PC-9 (cell line): ENCODE measurements around the gene IQSEC1. TPM values are rescaled to one million over a fixed set of nuclear protein-coding genes. Genes with fewer than 3 reads are reported as not detected.

Experiments
- BruUV-seq: library from RNA; stranded (reverse); fragments of 400-500 nt; replicated peaks from 2 replicates; lab custom pipeline; 2021; lab: Mats Ljungman, UMichigan
- CTCF ChIA-PET: fragments of 300-600 bp; sonication (Branson Sonifier 250); formaldehyde crosslinking; loops from one replicate; lab custom pipeline; 2022; ENCODE audit warnings: antibody characterized with exemption; lab: Charles Lee
- POLR2A ChIA-PET: fragments of 300-600 bp; sonication (Branson Sonifier 250); formaldehyde crosslinking; loops from one replicate; lab custom pipeline; 2022; ENCODE audit warnings: antibody characterized with exemption; ENCODE audit not compliant: unreplicated experiment; lab: Charles Lee
- DNase-seq, 2 experiments: peaks; one replicate each; pipeline versions ENCODE4 v3.0.0 to v3.0.0-alpha.2; 2015 to 2022; ENCODE audit warnings: mixed read lengths in 1 of 2
- H2AFZ ChIP-seq: fragments of 200-600 bp; sonication (generic); 2 replicates; pipeline ENCODE4 v1.8.1; 2017; ENCODE audit warnings: antibody characterized with exemption
- H3F3A ChIP-seq: fragments of 200-600 bp; sonication (generic); 2 replicates; pipeline ENCODE4 v1.8.1; 2017; ENCODE audit warnings: antibody characterized with exemption, mild to moderate bottlenecking, low read depth; ENCODE audit not compliant: insufficient read depth
- H3K27ac ChIP-seq: fragments of 200-600 bp; sonication (generic); 2 replicates; pipeline ENCODE4 v1.6.1; 2016; ENCODE audit warnings: mixed run types
- H3K27me3 ChIP-seq: fragments of 200-600 bp; sonication (generic); 2 replicates; pipeline ENCODE4 v1.6.1; 2016; ENCODE audit warnings: low read depth, mixed run types; ENCODE audit not compliant: insufficient read depth
- H3K36me3 ChIP-seq: fragments of 200-600 bp; sonication (generic); 2 replicates; pipeline ENCODE4 v1.6.1; 2016; ENCODE audit warnings: low read depth, mixed run types
- H3K4me1 ChIP-seq: fragments of 200-600 bp; sonication (generic); replicated peaks from 2 replicates; pipeline ENCODE4 v1.6.1; 2016; ENCODE audit warnings: mixed run types; ENCODE audit not compliant: insufficient read depth
- H3K4me2 ChIP-seq: fragments of 200-600 bp; sonication (generic); 2 replicates; pipeline ENCODE4 v1.6.1; 2017; ENCODE audit warnings: mixed run types
- H3K4me3 ChIP-seq: fragments of 200-600 bp; sonication (generic); 2 replicates; pipeline ENCODE4 v1.6.1; 2016; ENCODE audit warnings: mixed run types
- H3K79me2 ChIP-seq: fragments of 200-600 bp; sonication (generic); 2 replicates; pipeline ENCODE4 v1.6.1; 2017; ENCODE audit warnings: low read depth, mixed run types
- H3K9me2 ChIP-seq: fragments of 200-600 bp; sonication (generic); 2 replicates; pipeline ENCODE4 v1.8.1; 2017; ENCODE audit warnings: mild to moderate bottlenecking; ENCODE audit not compliant: insufficient read depth
- H3K9me3 ChIP-seq: fragments of 200-600 bp; sonication (generic); 2 replicates; pipeline ENCODE4 v1.8.1; 2016; ENCODE audit warnings: low read depth; ENCODE audit not compliant: insufficient read depth
- H4K20me1 ChIP-seq: fragments of 200-600 bp; sonication (generic); 2 replicates; pipeline ENCODE4 v1.8.1; 2017; ENCODE audit not compliant: insufficient read depth
- CTCF ChIP-seq: fragments of 200-600 bp; sonication (generic); conservative IDR thresholded peaks from 2 replicates; pipeline ENCODE4 v1.6.1; 2017; ENCODE audit warnings: mixed run types, antibody characterized with exemption, mild to moderate bottlenecking, moderate library complexity
- EZH2 ChIP-seq: fragments of 200-600 bp; sonication (generic); IDR thresholded peaks from 2 replicates; pipeline ENCODE4 v1.8.0; 2017; ENCODE audit warnings: antibody characterized with exemption, low read depth
- intact Hi-C: fragments of 100-400 bp; cut with micrococcal nuclease; formaldehyde crosslinking; loops from one replicate; pipeline ENCODE4 v1.10.0; 2022; ENCODE audit not compliant: unreplicated experiment
- total RNA-seq: library from RNA; stranded (reverse); gene quantifications from 2 replicates; pipeline ENCODE4 v1.2.3, GENCODE V29; 2021

The IQSEC1 gene
- total RNA-seq, 1 experiment from 2014 or later, result 30.7 TPM

- CTCF ChIA-PET, result interaction anchor here (0.7 kb wide), 1 partner anchor 165 kb away, joined by 3 read pairs; no protein-coding TSS in a partner anchor
- Histone ChIP-seq H3K27ac (no peak overlapping the region), H3K4me1 (no peaks in the 10 kb centered on the region), H3K4me3 (no peak overlapping the region), H3K4me2 (peak overlapping the region; percentile 41), H3K9me2 (no peaks in the 10 kb centered on the region), H3F3A (no peaks in the 10 kb centered on the region), H4K20me1 (no peaks in the 10 kb centered on the region), H3K36me3 (no peaks in the 10 kb centered on the region), H3K79me2 (no peaks in the 10 kb centered on the region), H3K9me3 (0 out of 2 replicates have a peak, but pooled peaks cover 16% of the 10 kb centered on the region), H3K27me3 (peaks cover 60% of the 10 kb centered on the region), H2AFZ (no peak overlapping the region)
- intact Hi-C loops, result loop anchor here (2.0 kb wide), 2 partner anchors 628 to 778 kb away; no protein-coding TSS in a partner anchor
- BruUV-seq, result no TSS peak
- peak in 1 of 2 experiments; percentile 58 for DNase-seq
- POLR2A ChIA-PET, result no interaction called here
- TF ChIP-seq EZH2 (no peak), CTCF (no peak)
These were observed 204.1 kb downstream of the IQSEC1 start for GRCh38 chr3:12869035-12869621.

GRCh38 chr3:12868039-12869034 lies 204.9 kb downstream of the IQSEC1 start:
- H3K27ac ChIP-seq, result no peak overlapping the region
- POLR2A ChIA-PET, result no interaction called here
- no peak overlapping the region for H3K4me3 ChIP-seq
- no peaks in the 10 kb centered on the region for H3K9me2 ChIP-seq
- peaks cover 56% of the 10 kb centered on the region for H3K27me3 ChIP-seq
- no peaks in the 10 kb centered on the region for H3F3A ChIP-seq
- peak; percentile 89 for TF ChIP-seq CTCF
- no peak for TF ChIP-seq EZH2
- CTCF ChIA-PET, result interaction anchor here (0.6 to 1.0 kb wide), 5 partner anchors 9 to 733 kb away, joined by 3 to 5 read pairs (median 3); no protein-coding TSS in a partner anchor
- peak; percentile 65 to 82 for DNase-seq
- H3K4me1 ChIP-seq, result no peaks in the 10 kb centered on the region
- no peaks in the 10 kb centered on the region for H3K36me3 ChIP-seq
- 0 out of 2 replicates have a peak, but pooled peaks cover 20% of the 10 kb centered on the region for H3K9me3 ChIP-seq
- peak overlapping the region; percentile 18; the same call in 1 of the 2 replicates for H3K4me2 ChIP-seq
- H4K20me1 ChIP-seq, result no peaks in the 10 kb centered on the region
- H2AFZ ChIP-seq, result no peak overlapping the region
- no TSS peak for BruUV-seq
- intact Hi-C loops, result loop anchor here (1.0 to 2.0 kb wide), 3 partner anchors 24 to 778 kb away; no protein-coding TSS in a partner anchor
- no peaks in the 10 kb centered on the region for H3K79me2 ChIP-seq

- Histone ChIP-seq H3K4me3 (no peak overlapping the region), H3K9me3 (0 out of 2 replicates have a peak, but pooled peaks cover 20% of the 10 kb centered on the region), H2AFZ (no peak overlapping the region), H3K36me3 (no peaks in the 10 kb centered on the region), H3K4me2 (no peak overlapping the region), H3K9me2 (no peaks in the 10 kb centered on the region), H3K27ac (no peak overlapping the region), H3K79me2 (no peaks in the 10 kb centered on the region), H4K20me1 (no peaks in the 10 kb centered on the region), H3K27me3 (peaks cover 41% of the 10 kb centered on the region), H3F3A (no peaks in the 10 kb centered on the region), H3K4me1 (no peaks in the 10 kb centered on the region)
- POLR2A ChIA-PET, result no interaction called here
- CTCF ChIA-PET, result interaction anchor here (0.7 kb wide), 1 partner anchor 632 kb away, joined by 6 read pairs; no protein-coding TSS in a partner anchor
- TF ChIP-seq EZH2 (no peak), CTCF (no peak)
- intact Hi-C loops, result no loop called here
- BruUV-seq, result no TSS peak
- DNase-seq, result no peak
These were observed 206.4 kb downstream of the IQSEC1 start for GRCh38 chr3:12866836-12867235.
